ENCODE data around the gene CDK5RAP1. TPM values are rescaled to one million over a fixed set of nuclear protein-coding genes. Genes with fewer than 3 reads are reported as not detected.

CDK5RAP1 gene
- total and polyA plus RNA-seq, 9 of the 15 experiments (the other 6 are each of a cell fraction or from before 2014, with no cell fraction given) = 41.6 to 127 (median 58.3) TPM

- peak; percentile 69; the same call in 1 of the 2 replicates for TF ChIP-seq CUX1 (CRISPR knock-in tag; IDR thresholded peaks at IDR 0.05)
- peak; percentile 70; the same call in 1 of the 2 replicates for TF ChIP-seq SMARCC2 (IDR thresholded peaks at IDR 0.05; ENCODE audit: low read depth)
- peak; percentile 32; the same call in 1 of the 2 replicates for TF ChIP-seq CEBPG (CRISPR knock-in tag; IDR thresholded peaks at IDR 0.05)
- TF ChIP-seq CEBPG (tag; conservative IDR thresholded peaks at IDR 0.05 in 1 of 2, IDR thresholded peaks at IDR 0.05 in 1 of 2) = no peak
- TF ChIP-seq L3MBTL2 (IDR thresholded peaks at IDR 0.05) = peak; percentile 65
- peak in 1 of 2 experiments; percentile 85; a peak in 2 of 4 replicates for TF ChIP-seq TBL1XR1 (IDR thresholded peaks at IDR 0.05; ENCODE audit: low read length in 2 of 2)
- TF ChIP-seq BHLHE40 (IDR thresholded peaks at IDR 0.05; ENCODE audit: low read length) = peak; percentile 48; the same call in 1 of the 2 replicates
- TF ChIP-seq ATF1 (CRISPR knock-in tag; IDR thresholded peaks at IDR 0.05) = no peak
- peak; percentile 76 for TF ChIP-seq ATF1 (tag; IDR thresholded peaks at IDR 0.05)
- TF ChIP-seq PYGO2 (tag; IDR thresholded peaks at IDR 0.05) = 0 out of 2 replicates have a peak, but pooled peaks have one; percentile 32
- no peak; a peak in 1 of 3 replicates for TF ChIP-seq CBX3 (IDR thresholded peaks at IDR 0.05; ENCODE audit: borderline replicate concordance in 1 of 2, low read length in 2 of 2)
- peak; percentile 55 for TF ChIP-seq NFYB (IDR thresholded peaks at IDR 0.05; ENCODE audit: extremely low read depth, insufficient read length)
- peak; percentile 31; the same call in 1 of the 2 replicates for TF ChIP-seq NCOA1 (IDR thresholded peaks at IDR 0.05; ENCODE audit: low read depth)
- TF ChIP-seq MBD2 (IDR thresholded peaks at IDR 0.05; ENCODE audit: borderline replicate concordance, low read depth) = 0 out of 2 replicates have a peak, but pooled peaks have one; percentile 33
- peak; percentile 86 to 90 for TF ChIP-seq KDM1A (IDR thresholded peaks at IDR 0.05)
- TF ChIP-seq SMAD4 (CRISPR knock-in tag; conservative IDR thresholded peaks at IDR 0.05) = peak; percentile 94
- TF ChIP-seq CREB1 (IDR thresholded peaks at IDR 0.05) = peak; percentile 72
- TF ChIP-seq CREB1 (CRISPR knock-in tag; IDR thresholded peaks at IDR 0.05) = no peak
- TF ChIP-seq ZNF584 (CRISPR knock-in tag; IDR thresholded peaks at IDR 0.05; ENCODE audit: low read depth) = no peak
- TF ChIP-seq RAD51 (IDR thresholded peaks at IDR 0.05; ENCODE audit: borderline replicate concordance, low read depth) = peak; percentile 13; the same call in 1 of the 2 replicates
- TF ChIP-seq ZBTB17 (CRISPR knock-in tag; IDR thresholded peaks at IDR 0.05) = 0 out of 2 replicates have a peak, but pooled peaks have one; percentile 39
- no peak for TF ChIP-seq SMARCA5 (IDR thresholded peaks at IDR 0.05)
- TF ChIP-seq CAMTA2 (CRISPR knock-in tag; conservative IDR thresholded peaks at IDR 0.05) = no peak
- TF ChIP-seq, protein P1, sequence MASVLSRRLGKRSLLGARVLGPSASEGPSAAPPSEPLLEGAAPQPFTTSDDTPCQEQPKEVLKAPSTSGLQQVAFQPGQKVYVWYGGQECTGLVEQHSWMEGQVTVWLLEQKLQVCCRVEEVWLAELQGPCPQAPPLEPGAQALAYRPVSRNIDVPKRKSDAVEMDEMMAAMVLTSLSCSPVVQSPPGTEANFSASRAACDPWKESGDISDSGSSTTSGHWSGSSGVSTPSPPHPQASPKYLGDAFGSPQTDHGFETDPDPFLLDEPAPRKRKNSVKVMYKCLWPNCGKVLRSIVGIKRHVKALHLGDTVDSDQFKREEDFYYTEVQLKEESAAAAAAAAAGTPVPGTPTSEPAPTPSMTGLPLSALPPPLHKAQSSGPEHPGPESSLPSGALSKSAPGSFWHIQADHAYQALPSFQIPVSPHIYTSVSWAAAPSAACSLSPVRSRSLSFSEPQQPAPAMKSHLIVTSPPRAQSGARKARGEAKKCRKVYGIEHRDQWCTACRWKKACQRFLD (CRISPR knock-in tag; IDR thresholded peaks at IDR 0.05) = peak; percentile 91
Measured at GRCh38 chr20:33419140-33419974, 18.0 kb upstream of the CDK5RAP1 start (continued).
